HepG2 (cell line): Measurements from ENCODE around the gene MLYCD. TPM values are rescaled to one million over a fixed set of nuclear protein-coding genes. Genes with fewer than 3 reads are reported as not detected.

Experiments used
- ATAC-seq: fragments of 200-7000 bp; cut with Tn5 transposase; 3 replicates; pipeline ENCODE4 v1.9.1; 2020; ENCODE audit warnings: mild to moderate bottlenecking, moderate library complexity
- BruUV-seq: library from RNA; stranded (reverse); fragments of 400-500 nt; replicated peaks from 2 replicates; lab custom pipeline; 2021; lab: Mats Ljungman, UMichigan
- CTCF ChIA-PET: fragments of 300-600 bp; formaldehyde crosslinking; extraction: SDS; loops from one replicate; lab custom pipeline; 2021; ENCODE audit warnings: low total read pairs, inconsistent platforms, low intra/inter-chr PET ratio; lab: Yijun Ruan, JAX
- POLR2A ChIA-PET: fragments of 350-600 bp; sonication (Branson Sonifier 250); formaldehyde crosslinking; loops from one replicate; lab custom pipeline; 2020; ENCODE audit warnings: antibody characterized with exemption, inconsistent platforms; lab: Yijun Ruan, JAX
- DNase-seq: peaks from one replicate; pipeline ENCODE4 v3.0.0-alpha.2; 2015; ENCODE audit warnings: low spot score
- FAIRE-seq: peaks from 3 replicates; lab custom pipeline; 2011; peaks lifted over from hg19 to GRCh38; lab: Jason Lieb, UNC
- H2AFZ ChIP-seq: one replicate; pipeline ENCODE4 v1.6.1; 2011; ENCODE audit warnings: low read length, inconsistent platforms
- H3K27ac ChIP-seq: fragments of 300-600 bp; 3 replicates; pipeline ENCODE4 v1.8.0; 2011; ENCODE audit warnings: mixed run types, mild to moderate bottlenecking, mixed read lengths, low read length, inconsistent platforms; ENCODE audit not compliant: insufficient read depth; ENCODE audit errors: extremely low read length
- H3K27me3 ChIP-seq, 2 experiments: fragments of 200-600 bp in 1 of 2; 2 replicates in 1 of 2; 3 replicates in 1 of 2; pipeline versions ENCODE4 v1.6.0 to v1.8.0; 2011; ENCODE audit warnings: low read length in 2 of 2, mild to moderate bottlenecking in 2 of 2, moderate library complexity in 2 of 2, inconsistent platforms in 1 of 2; ENCODE audit not compliant: insufficient read depth in 2 of 2, control insufficient read depth in 1 of 2
- H3K36me3 ChIP-seq, 2 experiments: fragments of 200-600 bp in 1 of 2; replicated peaks in 1 of 2; 2 replicates in 1 of 2; 3 replicates in 1 of 2; pipeline versions ENCODE4 v1.5.1 to v1.8.0; 2011; ENCODE audit warnings: low read length in 2 of 2, inconsistent platforms in 1 of 2; ENCODE audit not compliant: insufficient read depth in 2 of 2, control insufficient read depth in 1 of 2
- H3K4me1 ChIP-seq: 2 replicates; pipeline ENCODE4 v1.5.1; 2012; ENCODE audit warnings: low read length, inconsistent platforms; ENCODE audit not compliant: insufficient read depth
- H3K4me2 ChIP-seq: 2 replicates; pipeline ENCODE4 v1.6.0; 2011; ENCODE audit warnings: low read depth, low read length, inconsistent platforms
- H3K4me3 ChIP-seq, 3 experiments: fragments of 200-600 bp in 1 of 3; sonication (generic), shearing (Covaris generic) in 1 of 3; replicated peaks in 1 of 3; 2 replicates each; pipeline ENCODE4 v1.5.1; 2011 to 2016; ENCODE audit warnings: low read length in 3 of 3, inconsistent platforms in 2 of 3, low read depth in 2 of 3, mild to moderate bottlenecking in 2 of 3, control low read depth in 1 of 3, mixed read lengths in 1 of 3; ENCODE audit not compliant: insufficient read depth in 1 of 3
- H3K79me2 ChIP-seq: one replicate; pipeline ENCODE4 v1.6.1; 2011; ENCODE audit warnings: low read length, inconsistent platforms; ENCODE audit not compliant: insufficient read depth
- H3K9ac ChIP-seq: 2 replicates; pipeline ENCODE4 v1.6.0; 2011; ENCODE audit warnings: mild to moderate bottlenecking, low read depth, low read length, inconsistent platforms; ENCODE audit not compliant: insufficient read depth
- H3K9me3 ChIP-seq: 2 replicates; pipeline ENCODE4 v1.5.1; 2012; ENCODE audit warnings: mild to moderate bottlenecking, low read length
- H4K20me1 ChIP-seq: 2 replicates; pipeline ENCODE4 v1.6.0; 2011; ENCODE audit warnings: inconsistent platforms, mild to moderate bottlenecking, low read length, moderate library complexity; ENCODE audit not compliant: insufficient read depth
- ATAD3A ChIP-seq: sonication (generic); formaldehyde crosslinking; IDR thresholded peaks from 2 replicates; pipeline ENCODE4 v1.4.0; 2020; ENCODE audit warnings: missing genetic modification reagents
- ATF2 ChIP-seq: sonication (generic); formaldehyde crosslinking; IDR thresholded peaks from 2 replicates; pipeline ENCODE4 v1.4.0; 2020; ENCODE audit warnings: missing genetic modification reagents
- FOXA1 ChIP-seq, 2 experiments: fragments of 450-650 bp in 1 of 2; sonication (generic) in 1 of 2; formaldehyde crosslinking in 1 of 2; IDR thresholded peaks; 2 replicates each; pipeline versions ENCODE4 v1.4.0 to v1.6.1; 2016 to 2020; ENCODE audit warnings: missing genetic modification reagents in 1 of 2
- HCFC1 ChIP-seq: fragments of 150-350 bp; IDR thresholded peaks from 2 replicates; pipeline ENCODE4 v1.6.1; 2014; ENCODE audit warnings: low read depth, low read length
- MEIS1 ChIP-seq: sonication (generic); formaldehyde crosslinking; IDR thresholded peaks from 2 replicates; pipeline ENCODE4 v1.9.0; 2021; ENCODE audit warnings: mild to moderate bottlenecking, missing genetic modification reagents, moderate library complexity, borderline replicate concordance
- POLR2A ChIP-seq, 2 experiments: IDR thresholded peaks; 2 replicates each; pipeline ENCODE4 v1.6.1; 2011; ENCODE audit warnings: low read depth in 2 of 2, low read length in 2 of 2, mild to moderate bottlenecking in 1 of 2, moderate library complexity in 1 of 2; ENCODE audit not compliant: insufficient read depth in 1 of 2
- REL ChIP-seq: sonication (generic); formaldehyde crosslinking; conservative IDR thresholded peaks from 2 replicates; pipeline ENCODE4 v1.8.0; 2022; ENCODE audit warnings: mild to moderate bottlenecking, missing genetic modification reagents, moderate library complexity
- SYNCRIP ChIP-seq: fragments of 200-400 bp; formaldehyde crosslinking; IDR thresholded peaks from 2 replicates; pipeline ENCODE4 v1.6.1; 2018; ENCODE audit warnings: mild to moderate bottlenecking, low read depth, low read length; ENCODE audit not compliant: insufficient read depth
- TGIF2 ChIP-seq: IDR thresholded peaks from 2 replicates; pipeline ENCODE4 v1.6.1; 2016; ENCODE audit warnings: control low read depth, missing compliant biosample characterization
- ZNF451 ChIP-seq: sonication (generic); formaldehyde crosslinking; IDR thresholded peaks from 2 replicates; pipeline ENCODE4 v1.5.0; 2020; ENCODE audit warnings: mild to moderate bottlenecking, missing genetic modification reagents
- ZNF556 ChIP-seq: sonication (generic); formaldehyde crosslinking; IDR thresholded peaks from 2 replicates; pipeline ENCODE4 v1.4.0; 2020; ENCODE audit warnings: mild to moderate bottlenecking, missing genetic modification reagents, borderline replicate concordance
- ZSCAN12 ChIP-seq: sonication (generic); formaldehyde crosslinking; IDR thresholded peaks from 2 replicates; pipeline ENCODE4 v1.9.0; 2021; ENCODE audit warnings: mild to moderate bottlenecking, missing genetic modification reagents
- WGBS: methylation state at CpG from one replicate; pipeline ENCODE4 v1.1.6; 2017; ENCODE audit warnings: low lambda C conversion rate; 5-methylcytosine and 5-hydroxymethylcytosine counted together
- in situ Hi-C: cut with HindIII; loops from 2 replicates; pipeline ENCODE4 v1.10.0; 2017; ENCODE audit warnings: low pct_unique_long_range_greater_than_20kb; ENCODE audit not compliant: extremely low pct_ligation_motif_present
- intact Hi-C: fragments of 100-400 bp; cut with micrococcal nuclease; formaldehyde crosslinking; loops from one replicate; pipeline ENCODE4 v1.10.0; 2022; ENCODE audit not compliant: unreplicated experiment
- polyA plus RNA-seq, 8 experiments: library from polyadenylated mRNA; depleted of rRNA in 3 of 8; stranded (reverse) in 7 of 8; unstranded in 1 of 8; fragments of >200 nt; fragmentation: Illumina TruSeq in 4 of 8; extraction: Trizol in 4 of 8; gene quantifications; 2 replicates each; pipeline versions ENCODE4 v1.2.1 to v1.2.3, GENCODE V29; 2011 to 2016; ENCODE audit warnings: low read depth in 4 of 8, missing spikeins in 1 of 8, mixed read lengths in 1 of 8; ENCODE audit not compliant: insufficient read depth in 1 of 8
- total RNA-seq, 5 experiments: library from RNA; depleted of rRNA; stranded (reverse); fragments of >200 nt; fragmentation: Illumina TruSeq; extraction: Trizol; gene quantifications; 2 replicates each; pipeline ENCODE4 v1.2.3, GENCODE V29; 2016; ENCODE audit warnings: low read depth in 1 of 5
- TF ChIP-seq, protein P1 (sequence below): IDR thresholded peaks from 2 replicates; pipeline ENCODE4 v1.6.1; 2016; ENCODE audit warnings: low read depth
- TF ChIP-seq, protein P2 (sequence below): sonication (generic); formaldehyde crosslinking; IDR thresholded peaks from 2 replicates; pipeline ENCODE4 v1.5.0; 2020; ENCODE audit warnings: mild to moderate bottlenecking, missing genetic modification reagents, moderate library complexity

The MLYCD gene
- total and polyA plus RNA-seq, 2 of the 13 experiments (the other 11 are each of a cell fraction or from before 2014, with no cell fraction given) = 1.8 to 4.0 TPM

DNA sequence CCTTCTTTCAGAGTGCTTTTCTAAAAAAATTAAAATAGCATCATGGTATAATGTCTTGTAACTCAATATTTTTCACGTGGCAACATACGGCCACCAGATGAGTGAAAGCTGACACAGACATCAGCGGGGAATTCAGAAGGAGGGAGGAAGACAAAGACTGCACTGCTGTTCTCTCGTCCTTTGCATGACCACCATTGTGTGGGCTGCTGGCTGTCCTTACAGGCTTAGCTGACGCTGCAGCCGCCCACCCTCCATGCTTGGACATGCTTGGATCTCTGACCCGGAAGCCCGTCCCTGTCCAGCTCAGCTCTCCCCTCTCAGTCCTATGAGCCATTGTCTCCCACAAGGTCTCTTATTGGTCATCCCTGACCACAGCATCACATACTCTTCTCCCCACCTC, 11.4 kb upstream of the MLYCD start:
- no peak for TF ChIP-seq ATF2 (CRISPR knock-in tag)
- POLR2A ChIA-PET = no interaction called here
- CTCF ChIA-PET = no interaction called here
- ATAC-seq (no peak), FAIRE-seq (no peak), DNase-seq (no peak)
- no TSS peak for BruUV-seq
- peaks cover 0 to 36% of the 10 kb centered on the region in 2 experiments; a peak in 2 of 5 replicates for H3K27me3 ChIP-seq
- no peak overlapping the region for H3K9ac ChIP-seq
- H3K36me3 ChIP-seq = no peaks in the 10 kb centered on the region
- no peak overlapping the region for H2AFZ ChIP-seq
- intact Hi-C loops = no loop called here
- WGBS = 47% methylated on average over 8 of the region's 8 CpGs
- H3K4me1 ChIP-seq = no peaks in the 10 kb centered on the region
- H3K27ac ChIP-seq = no peak overlapping the region
- H3K9me3 ChIP-seq = no peaks in the 10 kb centered on the region
- H3K4me3 ChIP-seq = no peak overlapping the region
- no peak overlapping the region for H3K4me2 ChIP-seq
- H4K20me1 ChIP-seq = no peaks in the 10 kb centered on the region
- H3K79me2 ChIP-seq = no peaks in the 10 kb centered on the region
- in situ Hi-C loops = no loop called here

GRCh38 chr16:83888672-83889044, 10.3 kb upstream of the MLYCD start:
- intact Hi-C loops (no loop called here), in situ Hi-C loops (no loop called here)
- CTCF ChIA-PET = no interaction called here
- no peaks in the 10 kb centered on the region for H4K20me1 ChIP-seq
- H3K27me3 ChIP-seq = peaks cover 0 to 29% of the 10 kb centered on the region in 2 experiments; a peak in 2 of 5 replicates
- H3K4me2 ChIP-seq = no peak overlapping the region
- no peaks in the 10 kb centered on the region for H3K36me3 ChIP-seq
- H3K27ac ChIP-seq = no peak overlapping the region
- 31% methylated on average over 4 of the region's 4 CpGs for WGBS
- H3K4me3 ChIP-seq = no peak overlapping the region
- ATAC-seq (no peak; the same call in 2 of the 3 replicates), FAIRE-seq (no peak), DNase-seq (no peak)
- no peak overlapping the region for H2AFZ ChIP-seq
- BruUV-seq = no TSS peak
- no peak overlapping the region for H3K9ac ChIP-seq
- H3K4me1 ChIP-seq = no peaks in the 10 kb centered on the region
- no peaks in the 10 kb centered on the region for H3K9me3 ChIP-seq
- H3K79me2 ChIP-seq = no peaks in the 10 kb centered on the region
- POLR2A ChIA-PET = no interaction called here
- no peak for TF ChIP-seq TGIF2 (CRISPR knock-in tag)
- TF ChIP-seq ATAD3A (CRISPR knock-in tag) = no peak
- no peak for TF ChIP-seq SYNCRIP
- no peak for TF ChIP-seq POLR2A (IDR thresholded peaks at IDR 0.05; ENCODE audit: insufficient read depth in 1 of 2, low read depth in 2 of 2, low read length in 2 of 2)
- TF ChIP-seq, protein P1, sequence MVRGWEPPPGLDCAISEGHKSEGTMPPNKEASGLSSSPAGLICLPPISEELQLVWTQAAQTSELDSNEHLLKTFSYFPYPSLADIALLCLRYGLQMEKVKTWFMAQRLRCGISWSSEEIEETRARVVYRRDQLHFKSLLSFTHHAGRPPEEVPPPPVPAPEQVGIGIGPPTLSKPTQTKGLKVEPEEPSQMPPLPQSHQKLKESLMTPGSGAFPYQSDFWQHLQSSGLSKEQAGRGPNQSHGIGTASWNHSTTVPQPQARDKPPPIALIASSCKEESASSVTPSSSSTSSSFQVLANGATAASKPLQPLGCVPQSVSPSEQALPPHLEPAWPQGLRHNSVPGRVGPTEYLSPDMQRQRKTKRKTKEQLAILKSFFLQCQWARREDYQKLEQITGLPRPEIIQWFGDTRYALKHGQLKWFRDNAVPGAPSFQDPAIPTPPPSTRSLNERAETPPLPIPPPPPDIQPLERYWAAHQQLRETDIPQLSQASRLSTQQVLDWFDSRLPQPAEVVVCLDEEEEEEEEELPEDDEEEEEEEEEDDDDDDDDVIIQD (CRISPR knock-in tag) = no peak
- TF ChIP-seq REL = no peak
- TF ChIP-seq, protein P2, sequence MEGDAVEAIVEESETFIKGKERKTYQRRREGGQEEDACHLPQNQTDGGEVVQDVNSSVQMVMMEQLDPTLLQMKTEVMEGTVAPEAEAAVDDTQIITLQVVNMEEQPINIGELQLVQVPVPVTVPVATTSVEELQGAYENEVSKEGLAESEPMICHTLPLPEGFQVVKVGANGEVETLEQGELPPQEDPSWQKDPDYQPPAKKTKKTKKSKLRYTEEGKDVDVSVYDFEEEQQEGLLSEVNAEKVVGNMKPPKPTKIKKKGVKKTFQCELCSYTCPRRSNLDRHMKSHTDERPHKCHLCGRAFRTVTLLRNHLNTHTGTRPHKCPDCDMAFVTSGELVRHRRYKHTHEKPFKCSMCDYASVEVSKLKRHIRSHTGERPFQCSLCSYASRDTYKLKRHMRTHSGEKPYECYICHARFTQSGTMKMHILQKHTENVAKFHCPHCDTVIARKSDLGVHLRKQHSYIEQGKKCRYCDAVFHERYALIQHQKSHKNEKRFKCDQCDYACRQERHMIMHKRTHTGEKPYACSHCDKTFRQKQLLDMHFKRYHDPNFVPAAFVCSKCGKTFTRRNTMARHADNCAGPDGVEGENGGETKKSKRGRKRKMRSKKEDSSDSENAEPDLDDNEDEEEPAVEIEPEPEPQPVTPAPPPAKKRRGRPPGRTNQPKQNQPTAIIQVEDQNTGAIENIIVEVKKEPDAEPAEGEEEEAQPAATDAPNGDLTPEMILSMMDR (CRISPR knock-in tag) = no peak
- TF ChIP-seq HCFC1 = no peak
- TF ChIP-seq ZNF451 (CRISPR knock-in tag) = no peak
- TF ChIP-seq ZSCAN12 (CRISPR knock-in tag) = no peak
- no peak for TF ChIP-seq FOXA1 (IDR thresholded peaks at IDR 0.05)
- TF ChIP-seq FOXA1 (CRISPR knock-in tag; IDR thresholded peaks at IDR 0.05) = no peak
- TF ChIP-seq MEIS1 (CRISPR knock-in tag) = no peak
- no peak for TF ChIP-seq ZNF556 (CRISPR knock-in tag)
